Measurements from ENCODE around the gene PDGFB. TPM values are rescaled to one million over a fixed set of nuclear protein-coding genes. Genes with fewer than 3 reads are reported as not detected.

The PDGFB gene
- total RNA-seq, 2 donors from 2014 or later: 21.9 to 22.0 TPM

- Histone ChIP-seq H3K27me3 (no peaks in the 10 kb centered on the region), H3K27ac (peak overlapping the region; percentile 77 to 87), H3K4me1 (peaks cover 0 to 79% of the 10 kb centered on the region in 2 donors), H3K4me3 (peak overlapping the region; percentile 56 to 61), H3K9me3 (no peaks in the 10 kb centered on the region), H3K36me3 (no peaks in the 10 kb centered on the region)
- DNase-seq (ENCODE audit: low spot score): no peak
- TF ChIP-seq, protein P1, sequence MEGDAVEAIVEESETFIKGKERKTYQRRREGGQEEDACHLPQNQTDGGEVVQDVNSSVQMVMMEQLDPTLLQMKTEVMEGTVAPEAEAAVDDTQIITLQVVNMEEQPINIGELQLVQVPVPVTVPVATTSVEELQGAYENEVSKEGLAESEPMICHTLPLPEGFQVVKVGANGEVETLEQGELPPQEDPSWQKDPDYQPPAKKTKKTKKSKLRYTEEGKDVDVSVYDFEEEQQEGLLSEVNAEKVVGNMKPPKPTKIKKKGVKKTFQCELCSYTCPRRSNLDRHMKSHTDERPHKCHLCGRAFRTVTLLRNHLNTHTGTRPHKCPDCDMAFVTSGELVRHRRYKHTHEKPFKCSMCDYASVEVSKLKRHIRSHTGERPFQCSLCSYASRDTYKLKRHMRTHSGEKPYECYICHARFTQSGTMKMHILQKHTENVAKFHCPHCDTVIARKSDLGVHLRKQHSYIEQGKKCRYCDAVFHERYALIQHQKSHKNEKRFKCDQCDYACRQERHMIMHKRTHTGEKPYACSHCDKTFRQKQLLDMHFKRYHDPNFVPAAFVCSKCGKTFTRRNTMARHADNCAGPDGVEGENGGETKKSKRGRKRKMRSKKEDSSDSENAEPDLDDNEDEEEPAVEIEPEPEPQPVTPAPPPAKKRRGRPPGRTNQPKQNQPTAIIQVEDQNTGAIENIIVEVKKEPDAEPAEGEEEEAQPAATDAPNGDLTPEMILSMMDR (IDR thresholded peaks at IDR 0.05): no peak
These were observed 1.2 kb downstream of the PDGFB start for GRCh38 chr22:39243439-39244135.

DNA sequence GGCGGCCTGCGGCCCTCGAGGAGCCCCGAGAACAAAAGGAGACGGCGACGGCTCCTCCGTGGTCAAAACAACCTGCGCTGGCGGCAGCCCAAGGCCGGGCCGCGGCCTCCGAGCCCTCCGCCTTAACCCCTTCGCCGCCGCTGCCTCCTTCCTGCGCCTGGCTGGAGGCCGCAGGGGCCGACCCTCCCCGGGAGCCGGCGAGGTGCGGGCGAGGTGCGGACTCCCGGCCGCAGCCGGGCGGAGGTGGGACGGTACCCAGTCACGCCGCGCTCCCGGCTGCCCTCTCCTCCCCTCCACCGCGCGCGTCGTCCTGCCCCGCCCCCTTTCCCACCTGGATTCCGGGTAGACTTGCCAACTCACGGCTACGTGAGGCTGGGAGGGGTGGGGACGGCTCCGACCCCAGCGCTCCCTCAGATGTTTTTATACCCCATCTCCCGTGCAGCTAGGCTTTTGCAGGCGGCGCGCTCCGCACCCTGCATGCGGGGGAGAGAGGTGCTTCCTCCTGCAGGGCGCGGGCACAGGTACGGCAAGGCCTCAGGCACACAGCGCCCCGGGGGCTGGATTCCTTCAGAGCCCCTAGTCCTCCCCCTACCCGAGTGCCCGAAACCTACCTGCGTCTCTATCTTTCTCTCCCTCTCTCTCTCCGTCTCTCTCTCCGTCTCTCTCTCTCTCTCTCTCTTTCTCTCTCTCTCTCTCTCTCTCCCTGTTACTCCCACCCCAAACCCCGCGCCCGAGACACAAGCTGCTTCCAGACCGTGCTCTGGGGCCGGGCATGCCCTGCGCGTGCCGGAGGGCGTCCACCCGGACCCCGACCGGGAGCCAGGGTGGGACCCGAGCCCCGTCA, 2.0 kb downstream of the PDGFB start:
- Histone ChIP-seq H3K9me3 (no peaks in the 10 kb centered on the region), H3K36me3 (no peaks in the 10 kb centered on the region), H3K4me3 (peak overlapping the region; percentile 56 to 61), H3K4me1 (peaks cover 0 to 86% of the 10 kb centered on the region in 2 donors), H3K27me3 (no peaks in the 10 kb centered on the region), H3K27ac (peak overlapping the region; percentile 77 to 87)
- no peak for DNase-seq (ENCODE audit: low spot score)
- TF ChIP-seq, protein P1 (IDR thresholded peaks at IDR 0.05): no peak

- H3K36me3 ChIP-seq: no peaks in the 10 kb centered on the region
- no peaks in the 10 kb centered on the region for H3K27me3 ChIP-seq
- TF ChIP-seq, protein P1 (IDR thresholded peaks at IDR 0.05): no peak
- peak overlapping the region; percentile 87 for H3K27ac ChIP-seq
- no peak for DNase-seq (ENCODE audit: low spot score)
- no peaks in the 10 kb centered on the region for H3K9me3 ChIP-seq
- H3K4me1 ChIP-seq: peaks cover 0 to 91% of the 10 kb centered on the region in 2 donors
- peak overlapping the region; percentile 56 to 61 for H3K4me3 ChIP-seq
These were observed 2.8 kb downstream of the PDGFB start for GRCh38 chr22:39241794-39242594.

DNA sequence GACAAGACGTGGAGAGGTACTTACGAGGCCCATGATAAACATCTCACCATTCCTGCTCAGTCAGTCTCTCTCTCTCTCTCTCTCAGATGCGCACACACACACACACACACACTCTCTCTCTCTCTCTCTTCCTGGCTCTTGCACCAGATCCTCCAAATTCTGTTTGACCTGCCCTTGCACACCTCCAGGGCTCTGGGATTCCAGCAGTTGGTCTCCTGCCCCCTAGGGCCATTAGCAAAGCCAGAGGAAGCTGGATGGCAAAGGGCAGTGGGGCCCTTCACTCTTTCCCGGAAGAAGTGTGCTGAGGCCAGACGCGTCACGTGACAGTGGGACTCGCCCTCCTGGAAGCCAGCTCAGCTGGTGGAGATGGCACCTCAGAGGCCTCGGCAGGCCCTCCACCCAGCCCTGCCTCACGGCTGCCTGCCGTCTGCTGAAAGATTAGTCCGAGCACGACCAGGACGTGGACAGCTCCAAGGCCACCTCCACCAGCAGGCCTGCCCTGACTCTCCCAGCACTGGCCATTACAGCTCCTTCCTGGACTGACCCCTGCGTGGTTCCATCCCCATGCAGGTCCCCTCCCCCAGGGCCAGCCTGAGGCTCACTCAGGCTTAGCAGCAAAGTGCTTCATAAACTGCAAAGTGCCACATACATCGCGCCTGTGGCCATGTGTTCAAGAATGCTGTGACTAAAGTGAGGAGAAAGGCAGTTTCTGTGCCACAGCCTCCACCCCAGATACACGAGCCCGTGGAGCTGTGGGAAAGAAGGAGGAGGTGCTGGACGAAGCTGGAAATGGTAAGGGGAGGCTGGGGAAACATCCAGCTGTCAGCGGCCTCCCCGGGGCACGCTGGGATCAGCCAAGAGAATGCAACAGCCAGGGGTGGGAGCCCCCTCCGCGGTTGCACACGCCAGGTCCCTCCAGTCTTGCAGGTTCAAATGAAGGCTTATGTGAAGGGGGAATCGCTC, 3.7 kb downstream of the PDGFB start:
- DNase-seq (ENCODE audit: low spot score): peak; percentile 76
- TF ChIP-seq, protein P1 (IDR thresholded peaks at IDR 0.05): no peak
- peak overlapping the region; percentile 56 to 61 for H3K4me3 ChIP-seq
- H3K36me3 ChIP-seq: no peaks in the 10 kb centered on the region
- peaks cover 0 to 93% of the 10 kb centered on the region in 2 donors for H3K4me1 ChIP-seq
- no peaks in the 10 kb centered on the region for H3K27me3 ChIP-seq
- no peaks in the 10 kb centered on the region for H3K9me3 ChIP-seq
- peak overlapping the region; percentile 87 for H3K27ac ChIP-seq

Measured in right atrium auricular region (tissue), 2 donors.